Hepatocyte (in vitro differentiated cells): ENCODE results near the gene DHRS7C.

Source experiments
- CTCF ChIP-seq: fragments of 200-600 bp; sonication (generic); IDR thresholded peaks from 2 replicates; pipeline ENCODE4 v1.5.1; 2016; ENCODE audit warnings: antibody characterized with exemption, mild to moderate bottlenecking; ENCODE audit not compliant: poor library complexity
- EZH2 ChIP-seq: fragments of 200-600 bp; sonication (generic); IDR thresholded peaks from 2 replicates; pipeline ENCODE4 v1.6.1; 2016; ENCODE audit warnings: antibody characterized with exemption, mild to moderate bottlenecking, borderline replicate concordance
- EZH2phosphoT487 ChIP-seq: fragments of 200-600 bp; sonication (generic); IDR thresholded peaks from one replicate; pipeline ENCODE4 v1.6.1; 2018; ENCODE audit warnings: antibody characterized with exemption, mild to moderate bottlenecking, low read depth, moderate library complexity; ENCODE audit not compliant: unreplicated experiment, severe bottlenecking

GRCh38 chr17:9830711-9831110, 39.3 kb upstream of the DHRS7C start:
- TF ChIP-seq CTCF (no peak), EZH2phosphoT487 (no peak), EZH2 (no peak)
